Natural killer cell (primary cell): Measurements from ENCODE around the gene CCDC190. TPM values are rescaled to one million over a fixed set of nuclear protein-coding genes. Genes with fewer than 3 reads are reported as not detected.

ENCODE experiments used
- ATAC-seq, 3 donors: fragments of 150-1000 bp in 2 of 3; fragments of 200-7000 bp in 1 of 3; cut with Tn5 transposase; 1 replicate in 1 of 3; 2 replicates in 2 of 3; pipeline ENCODE4 v1.10.0; 2021; ENCODE audit warnings: mild to moderate bottlenecking in 2 of 3, moderate library complexity in 2 of 3
- DNase-seq, 2 donors: peaks; one replicate each; pipeline versions ENCODE4 v3.0.0 to v3.0.0-alpha.2; 2013 to 2021; ENCODE audit warnings: mixed read lengths in 1 of 2
- H3K27ac ChIP-seq: one replicate; pipeline ENCODE4 v1.5.1; 2013; ENCODE audit warnings: mild to moderate bottlenecking, low read length
- H3K27me3 ChIP-seq: one replicate; pipeline ENCODE4 v1.6.1; 2013; ENCODE audit warnings: low read length; ENCODE audit not compliant: control insufficient read depth, insufficient read depth
- H3K36me3 ChIP-seq: one replicate; pipeline ENCODE4 v1.6.1; 2013; ENCODE audit warnings: low read length; ENCODE audit not compliant: control insufficient read depth, insufficient read depth
- H3K4me1 ChIP-seq: one replicate; pipeline ENCODE4 v1.6.1; 2013; ENCODE audit warnings: low read length; ENCODE audit not compliant: control insufficient read depth, insufficient read depth
- H3K4me3 ChIP-seq: one replicate; pipeline ENCODE4 v1.5.1; 2013; ENCODE audit warnings: low read length
- H3K9me3 ChIP-seq: one replicate; pipeline ENCODE4 v1.6.1; 2013; ENCODE audit warnings: low read length; ENCODE audit not compliant: control insufficient read depth, insufficient read depth
- H3K27ac Mint-ChIP-seq, 2 donors: one replicate each; pipeline ENCODE4 v1.8.0; 2022; ENCODE audit warnings: mild to moderate bottlenecking in 2 of 2, mixed read lengths in 2 of 2, moderate library complexity in 1 of 2
- H3K27me3 Mint-ChIP-seq, 2 donors: one replicate each; pipeline ENCODE4 v1.8.0; 2022; ENCODE audit warnings: low read depth in 2 of 2, mixed read lengths in 2 of 2
- H3K36me3 Mint-ChIP-seq: one replicate; pipeline ENCODE4 v1.8.0; 2022; ENCODE audit warnings: mixed read lengths
- H3K4me1 Mint-ChIP-seq, 2 donors: one replicate each; pipeline ENCODE4 v1.8.0; 2022; ENCODE audit warnings: mixed read lengths in 2 of 2
- H3K4me3 Mint-ChIP-seq: one replicate; pipeline ENCODE4 v1.8.0; 2022; ENCODE audit warnings: mild to moderate bottlenecking, moderate library complexity, mixed read lengths
- H3K9me3 Mint-ChIP-seq, 2 donors: one replicate each; pipeline ENCODE4 v1.8.0; 2022; ENCODE audit warnings: mixed read lengths in 2 of 2
- WGBS: methylation state at CpG from one replicate; pipeline ENCODE4 v1.1.7; 2013; ENCODE audit warnings: missing lambda C conversion rate; ENCODE audit not compliant: insufficient coverage; 5-methylcytosine and 5-hydroxymethylcytosine counted together
- intact Hi-C: fragments of 100-400 bp; cut with micrococcal nuclease; formaldehyde crosslinking; loops from one replicate; pipeline ENCODE4 v1.14.2; 2022
- total RNA-seq, 4 donors: library from RNA; stranded (reverse); fragments of 120-200 nt in 1 of 4; gene quantifications; one replicate each; pipeline versions ENCODE4 v1.2.3 to v1.2.4, GENCODE V29; 2013 to 2022
- TF ChIP-seq, protein P1 (sequence below): fragments of 200-600 bp; IDR thresholded peaks from one replicate; pipeline ENCODE4 v1.8.0; 2022; ENCODE audit warnings: antibody characterized with exemption

Gene CCDC190
- total RNA-seq, 3 donors from 2014 or later (not counting 1 experiment from before 2014, with no cell fraction given), result not detected

DNA sequence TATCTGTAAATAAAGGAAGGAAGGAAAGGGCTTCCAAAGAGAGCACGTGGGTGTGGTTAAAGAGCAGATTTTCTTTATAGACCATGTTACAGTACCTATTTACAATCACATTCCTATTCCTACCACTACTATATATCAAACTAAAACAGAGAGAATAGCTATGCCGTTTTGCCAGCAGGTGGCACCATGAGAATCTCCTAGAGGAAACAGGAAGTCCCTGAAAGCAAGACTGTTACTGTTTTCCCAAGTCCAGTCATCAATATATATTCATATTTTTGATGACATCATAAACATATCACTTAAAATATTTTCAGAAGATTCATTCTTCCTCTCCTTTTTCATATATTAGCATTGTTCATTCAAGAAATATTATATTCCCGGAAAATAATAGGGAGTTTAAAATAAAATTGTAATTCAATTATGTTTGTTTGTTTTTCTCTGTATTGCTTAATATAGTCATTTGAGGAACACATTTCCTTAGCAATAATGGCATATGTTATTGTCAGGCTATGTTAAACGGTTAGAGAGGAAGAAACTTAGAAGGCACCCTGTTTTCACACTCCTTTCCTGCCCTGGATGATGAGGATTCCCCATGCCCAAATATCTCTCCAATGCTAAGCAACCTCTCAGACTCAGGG is 6.6 kb downstream of the CCDC190 start:
- no peak overlapping the region for H3K27ac ChIP-seq
- TF ChIP-seq, protein P1, sequence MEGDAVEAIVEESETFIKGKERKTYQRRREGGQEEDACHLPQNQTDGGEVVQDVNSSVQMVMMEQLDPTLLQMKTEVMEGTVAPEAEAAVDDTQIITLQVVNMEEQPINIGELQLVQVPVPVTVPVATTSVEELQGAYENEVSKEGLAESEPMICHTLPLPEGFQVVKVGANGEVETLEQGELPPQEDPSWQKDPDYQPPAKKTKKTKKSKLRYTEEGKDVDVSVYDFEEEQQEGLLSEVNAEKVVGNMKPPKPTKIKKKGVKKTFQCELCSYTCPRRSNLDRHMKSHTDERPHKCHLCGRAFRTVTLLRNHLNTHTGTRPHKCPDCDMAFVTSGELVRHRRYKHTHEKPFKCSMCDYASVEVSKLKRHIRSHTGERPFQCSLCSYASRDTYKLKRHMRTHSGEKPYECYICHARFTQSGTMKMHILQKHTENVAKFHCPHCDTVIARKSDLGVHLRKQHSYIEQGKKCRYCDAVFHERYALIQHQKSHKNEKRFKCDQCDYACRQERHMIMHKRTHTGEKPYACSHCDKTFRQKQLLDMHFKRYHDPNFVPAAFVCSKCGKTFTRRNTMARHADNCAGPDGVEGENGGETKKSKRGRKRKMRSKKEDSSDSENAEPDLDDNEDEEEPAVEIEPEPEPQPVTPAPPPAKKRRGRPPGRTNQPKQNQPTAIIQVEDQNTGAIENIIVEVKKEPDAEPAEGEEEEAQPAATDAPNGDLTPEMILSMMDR, result peak; percentile 71
- no peaks in the 10 kb centered on the region for H3K27me3 ChIP-seq
- no peaks in the 10 kb centered on the region for H3K4me1 Mint-ChIP-seq
- H3K9me3 ChIP-seq, result no peaks in the 10 kb centered on the region
- ATAC-seq (peak in 1 of 3 donors; percentile 46), DNase-seq (peak in 1 of 2 donors; percentile 69)
- no peaks in the 10 kb centered on the region for H3K9me3 Mint-ChIP-seq
- no peaks in the 10 kb centered on the region for H3K36me3 Mint-ChIP-seq
- H3K4me3 Mint-ChIP-seq, result no peak overlapping the region
- H3K27me3 Mint-ChIP-seq, result peaks cover 11 to 18% of the 10 kb centered on the region in 2 donors
- no peaks in the 10 kb centered on the region for H3K4me1 ChIP-seq
- WGBS, result 0% methylated on average over 1 of the region's 4 CpGs
- intact Hi-C loops, result loop anchor here (1.0 kb wide), 1 partner anchor 461 kb away; no protein-coding TSS in a partner anchor
- H3K4me3 ChIP-seq, result no peak overlapping the region
- H3K27ac Mint-ChIP-seq, result no peak overlapping the region
- H3K36me3 ChIP-seq, result no peaks in the 10 kb centered on the region

- no peaks in the 10 kb centered on the region for H3K4me1 ChIP-seq
- no peaks in the 10 kb centered on the region for H3K36me3 Mint-ChIP-seq
- H3K27me3 ChIP-seq, result peaks cover 6% of the 10 kb centered on the region
- intact Hi-C loops, result no loop called here
- H3K9me3 Mint-ChIP-seq, result no peaks in the 10 kb centered on the region
- H3K9me3 ChIP-seq, result no peaks in the 10 kb centered on the region
- WGBS, result 78% methylated on average over 1 of the region's 1 CpG
- H3K27ac ChIP-seq, result no peak overlapping the region
- H3K27me3 Mint-ChIP-seq, result peaks cover 14 to 18% of the 10 kb centered on the region in 2 donors
- H3K36me3 ChIP-seq, result no peaks in the 10 kb centered on the region
- TF ChIP-seq, protein P1, result no peak
- H3K4me3 ChIP-seq, result no peak overlapping the region
- ATAC-seq, result no peak
- H3K27ac Mint-ChIP-seq, result no peak overlapping the region
- H3K4me1 Mint-ChIP-seq, result no peaks in the 10 kb centered on the region
- DNase-seq, result no peak
- no peak overlapping the region for H3K4me3 Mint-ChIP-seq
Measured at GRCh38 chr1:162851341-162851740, 9.6 kb downstream of the CCDC190 start.

DNA sequence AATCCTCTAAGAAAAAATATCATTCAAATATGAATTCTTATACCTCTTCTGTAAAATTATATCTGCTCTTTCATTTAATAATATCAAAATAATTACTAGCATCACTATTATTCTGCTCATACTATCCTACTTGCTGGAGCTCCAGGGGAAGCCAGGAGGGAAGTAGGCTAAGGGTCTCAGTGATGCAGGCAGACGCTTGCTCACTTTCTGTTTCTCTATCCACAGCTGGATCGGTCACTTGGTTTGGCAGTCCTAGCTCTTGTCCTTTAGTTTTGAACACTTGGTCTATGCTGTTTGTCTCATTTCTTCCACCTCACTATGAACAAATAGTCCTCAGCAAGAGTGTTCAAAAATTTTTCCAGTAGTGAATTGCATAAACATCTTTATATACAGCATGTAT is 11.3 kb downstream of the CCDC190 start:
- no peaks in the 10 kb centered on the region for H3K36me3 ChIP-seq
- Mint-ChIP-seq H3K9me3 (no peaks in the 10 kb centered on the region), H3K4me3 (no peak overlapping the region), H3K27ac (no peak overlapping the region), H3K36me3 (no peaks in the 10 kb centered on the region), H3K4me1 (no peaks in the 10 kb centered on the region), H3K27me3 (peaks cover 11 to 18% of the 10 kb centered on the region in 2 donors)
- peaks cover 6% of the 10 kb centered on the region for H3K27me3 ChIP-seq
- intact Hi-C loops, result loop anchor here (5.0 kb wide), 2 partner anchors 323 to 492 kb away; no protein-coding TSS in a partner anchor
- no peaks in the 10 kb centered on the region for H3K4me1 ChIP-seq
- no peak overlapping the region for H3K27ac ChIP-seq
- TF ChIP-seq, protein P1, result no peak
- 79% methylated on average over 2 of the region's 2 CpGs for WGBS
- no peak overlapping the region for H3K4me3 ChIP-seq
- ATAC-seq, result no peak
- no peaks in the 10 kb centered on the region for H3K9me3 ChIP-seq
- DNase-seq, result no peak
